ENCODE results near the gene MOV10.

DNA sequence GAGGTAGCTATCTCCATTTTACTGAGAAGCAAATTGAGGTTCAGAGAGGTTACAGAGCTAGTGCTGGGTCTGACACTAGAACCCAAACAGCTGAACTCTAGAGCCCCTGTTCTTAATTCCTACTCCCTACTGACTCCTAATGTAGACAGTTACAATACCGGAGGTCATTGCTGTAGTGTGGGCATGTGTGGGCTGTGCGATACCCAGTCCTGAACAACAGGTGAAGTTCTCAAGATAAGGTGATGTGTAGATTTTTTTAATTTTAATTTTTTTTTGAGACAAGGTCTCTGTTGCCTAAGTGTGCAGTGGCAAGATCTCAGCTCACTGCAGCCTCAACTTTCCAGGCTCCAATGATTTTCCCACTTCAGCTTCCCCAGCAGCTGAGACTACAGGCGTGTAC is 34.0 kb downstream of the MOV10 start:
- TF ChIP-seq EZH2 (IDR thresholded peaks at IDR 0.05; ENCODE audit: low read depth, low read length, severe bottlenecking): no peak
- no peak for TF ChIP-seq POLR2A (IDR thresholded peaks at IDR 0.05; ENCODE audit: control extremely low read depth in 1 of 2, low read depth in 2 of 2, low read length in 2 of 2)
- TF ChIP-seq, protein P1, sequence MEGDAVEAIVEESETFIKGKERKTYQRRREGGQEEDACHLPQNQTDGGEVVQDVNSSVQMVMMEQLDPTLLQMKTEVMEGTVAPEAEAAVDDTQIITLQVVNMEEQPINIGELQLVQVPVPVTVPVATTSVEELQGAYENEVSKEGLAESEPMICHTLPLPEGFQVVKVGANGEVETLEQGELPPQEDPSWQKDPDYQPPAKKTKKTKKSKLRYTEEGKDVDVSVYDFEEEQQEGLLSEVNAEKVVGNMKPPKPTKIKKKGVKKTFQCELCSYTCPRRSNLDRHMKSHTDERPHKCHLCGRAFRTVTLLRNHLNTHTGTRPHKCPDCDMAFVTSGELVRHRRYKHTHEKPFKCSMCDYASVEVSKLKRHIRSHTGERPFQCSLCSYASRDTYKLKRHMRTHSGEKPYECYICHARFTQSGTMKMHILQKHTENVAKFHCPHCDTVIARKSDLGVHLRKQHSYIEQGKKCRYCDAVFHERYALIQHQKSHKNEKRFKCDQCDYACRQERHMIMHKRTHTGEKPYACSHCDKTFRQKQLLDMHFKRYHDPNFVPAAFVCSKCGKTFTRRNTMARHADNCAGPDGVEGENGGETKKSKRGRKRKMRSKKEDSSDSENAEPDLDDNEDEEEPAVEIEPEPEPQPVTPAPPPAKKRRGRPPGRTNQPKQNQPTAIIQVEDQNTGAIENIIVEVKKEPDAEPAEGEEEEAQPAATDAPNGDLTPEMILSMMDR (IDR thresholded peaks at IDR 0.05; ENCODE audit: control extremely low read depth in 1 of 3, insufficient read depth in 1 of 3, low read depth in 1 of 3, low read length in 3 of 3): no peak
- no peak for TF ChIP-seq CREB1 (IDR thresholded peaks at IDR 0.05)
- TF ChIP-seq EP300 (IDR thresholded peaks at IDR 0.05; ENCODE audit: borderline replicate concordance in 1 of 2, low read depth in 2 of 2, low read length in 2 of 2): no peak
